Stimulated activated CD8-positive, alpha-beta memory T cell treated with anti-CD3 and anti-CD28 coated beads, Interleukin-15, amount 100 ng/mL, for 1 hour (primary cell): ENCODE data around the gene SDK1.
"Not testable (repeated sequence)": the region's sequence is repeated elsewhere in the genome, so short reads cannot be mapped to it uniquely, and the experiment has no call there.

Experiments used
- DNase-seq: peaks from one replicate; pipeline ENCODE4 v3.0.0-alpha.2; 2020; ENCODE audit warnings: low read depth

The SDK1 gene

GRCh38 chr7:4202954-4203353 lies 901.9 kb downstream of the SDK1 start:
- no peak for DNase-seq

DNA sequence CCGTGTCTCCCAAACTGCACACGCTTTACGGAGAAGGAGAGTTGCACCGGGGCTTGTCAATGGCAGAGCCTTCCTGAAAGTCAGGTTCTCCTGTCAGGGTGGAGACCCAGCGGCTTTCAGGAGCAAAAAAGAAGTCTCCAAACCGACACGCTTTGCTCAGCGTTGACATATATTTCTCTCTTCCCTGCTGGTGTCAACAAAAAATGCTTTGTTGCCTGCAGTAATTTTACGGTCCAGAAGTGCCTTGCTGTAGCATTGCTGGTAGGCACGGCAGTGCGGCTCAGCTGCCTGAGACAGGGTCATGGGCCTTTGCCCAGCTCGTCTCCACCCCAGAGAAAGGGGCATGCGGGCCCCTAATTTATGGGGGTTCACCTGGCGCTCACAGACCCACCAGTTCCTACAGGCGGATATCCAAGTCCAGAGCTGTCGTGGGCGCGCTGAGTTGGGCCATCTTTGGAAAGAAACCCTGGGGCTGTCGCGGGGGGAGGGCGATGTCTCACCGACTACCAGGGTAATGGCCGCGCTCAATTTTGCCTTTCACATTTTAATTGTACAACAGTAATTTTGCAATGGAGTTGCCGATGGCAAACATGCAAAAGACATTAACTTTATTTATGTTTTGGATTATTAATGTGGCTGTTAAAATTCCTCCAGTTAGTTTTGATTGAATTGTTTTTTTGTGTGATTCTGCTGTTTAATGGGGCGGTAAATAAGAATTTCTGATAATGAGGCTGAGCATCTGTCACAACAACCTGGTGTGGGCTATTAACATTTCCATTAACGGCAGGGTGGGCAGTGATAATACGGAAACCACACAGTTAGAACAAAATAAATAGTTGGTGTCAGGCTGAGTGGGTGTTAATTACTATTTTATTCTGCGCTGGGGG lies 902.8 kb downstream of the SDK1 start:
- no peak for DNase-seq

- no peak for DNase-seq
Observed at GRCh38 chr7:4204513-4205165, 903.6 kb downstream of the SDK1 start.

GRCh38 chr7:4205828-4206227 lies 904.8 kb downstream of the SDK1 start:
- no peak for DNase-seq

DNA sequence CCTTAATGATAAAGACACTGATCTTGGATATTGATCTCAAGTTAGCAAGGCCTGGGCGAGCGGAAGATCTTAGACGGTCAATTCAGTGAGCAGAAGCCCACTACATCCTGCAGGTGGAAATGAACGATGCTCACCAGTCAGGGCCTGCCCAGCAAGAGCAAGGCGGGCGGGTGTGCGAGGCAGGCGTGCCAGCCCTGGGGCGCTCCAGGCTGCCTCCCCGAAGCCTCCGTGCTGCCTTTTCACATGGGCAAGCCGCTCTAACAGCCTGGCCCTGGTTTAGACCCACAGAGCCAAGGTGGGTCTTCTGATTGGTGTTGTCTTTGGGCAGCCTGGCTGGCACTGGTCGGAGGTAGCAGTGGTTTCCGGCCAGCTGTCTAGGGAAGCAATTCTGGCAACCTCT lies 906.0 kb downstream of the SDK1 start:
- DNase-seq, result no peak

GRCh38 chr7:4208086-4208485 lies 907.0 kb downstream of the SDK1 start:
- DNase-seq, result no peak

- no peak for DNase-seq
Observed at GRCh38 chr7:4208586-4208985, 907.5 kb downstream of the SDK1 start.

DNA sequence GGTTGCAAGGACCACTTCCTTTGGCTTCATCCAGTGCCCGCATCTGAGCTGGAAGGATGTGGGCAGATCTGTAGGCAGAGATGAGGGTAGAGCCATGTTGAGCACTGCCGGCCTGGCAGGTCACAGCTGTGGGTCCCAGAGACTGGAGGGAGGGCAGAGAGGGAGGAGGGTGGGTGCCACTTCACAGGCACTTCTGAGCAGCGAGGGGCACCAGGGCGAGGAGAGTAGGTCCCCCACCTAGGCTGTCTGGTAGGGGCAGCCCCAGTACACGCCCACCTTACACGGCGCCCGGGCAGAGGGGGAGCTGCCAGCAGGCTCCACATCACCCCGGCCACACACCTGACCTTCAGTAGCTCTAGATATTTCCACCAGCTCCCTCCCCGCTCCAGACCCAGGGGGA lies 908.1 kb downstream of the SDK1 start:
- no peak for DNase-seq

DNA sequence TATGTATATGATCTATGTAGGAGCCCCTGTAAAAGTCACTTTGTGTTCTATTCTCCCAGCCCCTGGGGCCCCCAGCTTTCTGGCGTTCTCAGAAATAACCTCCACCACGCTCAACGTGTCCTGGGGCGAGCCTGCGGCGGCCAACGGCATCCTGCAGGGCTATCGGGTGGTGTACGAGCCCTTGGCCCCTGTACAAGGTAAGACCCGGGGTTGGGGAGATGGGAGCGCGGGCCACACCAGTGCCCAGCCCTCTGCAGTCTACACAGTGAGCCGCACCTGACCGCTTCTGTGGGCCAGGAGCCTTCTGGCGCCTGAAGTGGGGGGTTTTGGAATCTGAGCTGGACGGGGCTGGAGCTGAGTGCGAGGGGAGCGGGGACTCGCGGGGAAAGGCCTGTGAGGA lies 908.9 kb downstream of the SDK1 start:
- DNase-seq, result no peak

GRCh38 chr7:4210821-4211220 lies 909.8 kb downstream of the SDK1 start:
- no peak for DNase-seq

DNA sequence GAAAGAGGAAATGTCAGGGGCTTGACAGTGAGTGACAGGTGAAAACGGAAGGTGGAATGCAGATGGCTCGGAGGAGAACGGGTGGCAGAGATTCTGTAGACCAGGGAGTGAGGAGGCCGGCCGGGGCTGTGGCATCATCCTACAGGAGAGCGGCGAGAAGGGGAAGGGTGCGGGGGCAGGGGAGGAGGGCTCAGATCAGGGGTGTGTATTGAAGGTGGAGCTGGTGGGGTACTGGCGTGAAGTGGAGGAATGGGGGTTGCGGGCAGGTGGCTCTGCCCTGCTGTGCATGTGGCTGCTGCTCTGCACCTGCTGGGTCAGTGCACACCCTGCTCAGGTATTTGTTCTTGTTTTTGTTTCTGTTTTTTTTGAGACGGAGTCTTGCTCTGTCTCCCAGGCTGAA lies 910.2 kb downstream of the SDK1 start:
- no peak for DNase-seq

DNA sequence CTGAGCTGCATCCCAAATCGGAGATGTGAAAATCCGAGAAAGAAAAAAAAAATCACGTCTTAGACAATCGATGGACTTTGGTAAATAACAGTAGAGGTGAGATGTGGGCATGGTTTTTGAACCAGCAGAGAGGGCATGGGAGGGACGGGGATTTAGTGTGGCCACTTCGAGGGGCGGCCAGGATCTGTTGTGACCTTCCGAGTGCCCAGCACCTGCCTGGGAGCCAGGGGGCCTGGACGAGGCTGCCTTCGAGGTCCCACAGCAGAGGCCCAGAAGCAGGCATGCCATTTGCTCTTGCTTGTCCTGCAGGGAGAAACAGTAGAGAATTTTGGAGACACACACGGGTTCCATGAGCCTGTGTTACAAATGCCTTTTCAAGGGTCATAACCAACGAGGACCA lies 911.3 kb downstream of the SDK1 start:
- DNase-seq, result no peak

DNA sequence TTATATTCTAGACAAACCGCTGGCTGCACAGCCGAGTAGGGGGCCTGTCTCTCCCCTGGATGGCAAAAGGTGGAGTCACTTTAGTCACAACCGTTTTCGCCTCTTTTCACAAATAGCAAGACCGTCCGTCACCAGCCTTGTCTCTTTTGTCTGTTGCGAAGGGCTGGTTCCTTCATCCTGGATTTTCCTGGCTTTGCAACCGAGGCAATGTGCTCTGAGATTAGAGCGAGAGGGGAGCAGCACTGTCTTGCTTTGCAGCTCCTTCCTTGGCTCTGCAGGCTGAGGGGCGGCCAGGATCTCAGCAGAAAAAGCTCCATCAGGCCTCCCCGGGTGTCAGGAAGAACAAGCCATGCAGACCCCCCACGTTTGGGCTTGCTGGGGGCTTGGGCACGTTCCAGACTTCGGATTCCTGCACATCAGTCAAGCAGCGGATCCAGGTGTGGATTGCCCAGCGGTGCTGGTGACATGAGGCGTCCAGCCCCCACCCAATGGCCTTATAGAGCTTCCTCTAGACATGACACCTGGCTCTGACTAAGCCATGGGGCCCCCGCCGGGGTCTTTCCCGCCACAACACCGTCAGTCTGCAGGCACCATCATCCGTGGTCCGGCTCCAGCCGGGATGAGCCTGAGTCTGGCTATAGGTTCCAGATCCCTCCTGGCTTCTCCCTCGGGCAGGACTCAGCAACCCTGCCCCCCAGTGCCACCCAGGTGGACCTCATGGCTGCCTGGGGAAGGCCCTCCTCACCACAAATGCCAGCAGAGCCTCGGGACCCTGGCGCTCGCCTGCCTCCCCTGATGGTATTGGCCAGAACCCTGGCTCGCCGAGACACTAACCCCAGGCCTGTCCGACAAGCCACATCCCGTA lies 913.5 kb downstream of the SDK1 start:
- DNase-seq, result no peak

DNA sequence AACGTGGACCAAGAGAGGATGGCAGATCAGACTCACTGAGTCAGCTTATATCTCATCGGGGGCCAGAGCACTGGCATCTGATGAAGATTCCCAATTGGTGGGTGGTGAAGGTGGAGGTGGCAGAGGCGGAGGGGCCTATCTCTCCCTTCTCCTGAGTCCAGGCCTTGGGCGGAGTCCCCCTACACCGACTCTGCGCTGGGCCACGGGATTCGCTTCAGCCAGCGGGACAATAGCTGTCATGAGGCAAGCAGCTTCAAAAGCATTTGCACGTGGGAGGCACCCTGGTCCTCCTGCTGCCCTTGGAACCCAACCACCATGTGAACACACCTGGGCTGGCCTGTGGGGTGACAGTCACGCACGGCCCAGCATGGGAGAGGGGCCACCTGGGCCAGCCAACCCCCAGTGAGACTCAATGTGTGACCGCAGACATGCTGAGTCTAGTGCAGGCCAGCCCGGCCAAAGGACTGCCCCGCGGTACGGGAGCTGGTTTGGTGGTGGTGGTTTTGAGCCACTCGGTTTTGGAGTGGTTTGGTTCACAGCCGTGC lies 914.2 kb downstream of the SDK1 start:
- DNase-seq, result no peak

GRCh38 chr7:4216016-4216415 lies 915.0 kb downstream of the SDK1 start:
- no peak for DNase-seq

DNA sequence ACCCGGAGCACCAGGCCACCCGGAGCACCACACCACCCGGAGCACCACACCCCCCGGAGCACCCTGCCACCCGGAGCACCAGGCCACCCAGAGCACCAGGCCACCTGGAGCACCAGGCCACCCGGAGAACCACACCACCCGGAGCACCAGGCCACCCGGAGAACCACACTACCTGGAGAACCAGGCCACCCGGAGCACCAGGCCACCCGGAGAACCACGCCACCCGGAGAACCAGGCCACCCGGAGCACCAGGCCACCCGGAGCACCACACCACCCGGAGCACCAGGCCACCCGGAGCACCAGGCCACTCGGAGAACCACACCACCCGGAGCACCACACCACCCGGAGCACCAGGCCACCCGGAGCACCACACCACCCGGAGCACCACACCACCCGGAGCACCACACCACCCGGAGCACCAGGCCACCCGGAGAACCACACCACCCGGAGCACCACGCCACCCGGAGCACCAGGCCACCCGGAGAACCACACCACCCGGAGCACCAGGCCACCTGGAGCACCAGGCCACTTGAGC lies 916.1 kb downstream of the SDK1 start:
- DNase-seq, result not testable (repeated sequence)

- no peak for DNase-seq
Observed at GRCh38 chr7:4218481-4218880, 917.4 kb downstream of the SDK1 start.

GRCh38 chr7:4220011-4220410 lies 919.0 kb downstream of the SDK1 start:
- DNase-seq, result no peak

- no peak for DNase-seq
Observed at GRCh38 chr7:4221043-4221442, 920.0 kb downstream of the SDK1 start.

DNA sequence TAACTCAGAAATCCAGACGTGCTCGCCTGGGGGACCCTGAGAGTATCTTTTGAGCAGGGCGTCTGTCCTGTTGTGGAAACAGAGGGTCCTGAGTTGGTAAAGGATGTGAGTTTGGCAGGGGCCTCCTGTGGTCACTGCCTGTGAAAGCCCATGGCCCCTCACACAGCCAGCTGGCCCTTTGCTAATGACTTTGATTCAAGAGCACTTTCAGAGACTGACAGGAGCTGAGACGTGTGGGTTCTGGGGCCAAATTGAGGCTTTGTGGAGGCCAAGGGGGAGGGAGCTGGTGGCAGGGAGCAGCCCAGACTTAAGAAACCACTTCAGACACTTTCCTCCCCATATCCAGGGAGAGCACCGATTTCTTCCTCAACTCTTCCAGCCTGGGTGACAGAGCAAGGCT lies 921.6 kb downstream of the SDK1 start:
- DNase-seq, result no peak

DNA sequence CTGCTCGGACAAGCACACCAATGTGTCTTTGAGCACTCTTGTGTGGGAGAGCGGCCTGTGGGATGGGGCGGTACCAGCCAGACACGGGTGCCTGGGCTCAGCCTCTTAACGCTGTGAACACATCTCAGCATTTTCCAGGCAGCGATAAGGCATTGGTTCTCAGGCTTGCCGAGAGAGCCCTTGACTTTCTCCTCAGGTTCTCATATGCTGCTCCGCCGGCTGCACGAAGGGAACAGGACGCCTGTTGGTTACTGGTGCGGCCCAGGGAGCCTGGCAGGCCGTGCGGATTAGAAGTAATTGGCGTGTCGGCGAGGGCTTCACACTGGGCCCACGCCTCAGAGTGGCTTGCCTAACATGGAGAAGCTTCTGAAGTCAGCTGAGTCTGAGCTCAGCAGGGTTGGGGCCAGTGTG lies 924.3 kb downstream of the SDK1 start:
- DNase-seq, result no peak

DNA sequence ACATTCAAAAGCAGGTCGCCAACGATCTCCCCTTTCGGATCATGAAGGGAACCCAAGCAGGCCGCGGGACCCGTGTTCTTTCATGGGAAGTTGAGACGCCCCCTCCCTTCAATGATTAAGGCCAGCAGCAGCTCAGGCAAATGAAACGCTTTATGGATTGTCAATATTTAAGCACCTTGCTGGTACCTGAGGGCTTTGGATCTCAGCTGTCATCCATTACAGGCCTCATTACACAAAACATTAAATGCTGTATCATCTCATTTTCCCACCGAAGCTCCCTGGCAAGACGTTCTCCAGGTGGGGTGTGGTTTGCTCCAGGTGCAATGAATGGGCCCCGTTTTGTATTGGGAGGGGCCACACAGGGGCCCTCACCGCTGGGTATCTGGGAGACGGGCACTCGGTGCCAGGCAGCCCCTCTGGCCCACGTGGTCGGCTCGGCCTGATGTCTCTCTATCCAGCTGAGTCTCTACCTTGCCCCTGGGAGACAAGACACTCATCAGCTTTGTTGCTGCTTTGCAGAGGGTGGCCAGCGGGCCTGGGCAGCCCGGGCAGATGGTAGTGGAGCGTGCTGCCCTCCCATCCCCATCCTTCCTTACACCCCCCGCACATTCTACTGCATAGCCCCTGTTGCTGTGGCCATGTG lies 925.0 kb downstream of the SDK1 start:
- DNase-seq, result no peak
